PFSK-1 (cell line): ENCODE results near the gene PHF24.

ENCODE experiments used
- FOXP2 ChIP-seq: optimal IDR thresholded peaks from 2 replicates; pipeline ENCODE3; 2011; ENCODE audit warnings: borderline replicate concordance, control low read depth, inconsistent platforms; ENCODE audit not compliant: insufficient read depth; ENCODE audit errors: extremely low read length, extremely low read depth
- POLR2AphosphoS5 ChIP-seq: IDR thresholded peaks from 2 replicates; pipeline ENCODE4 v1.6.1; 2012; ENCODE audit warnings: low read depth, mild to moderate bottlenecking, control low read depth, low read length, moderate library complexity
- SIN3A ChIP-seq: IDR thresholded peaks from 2 replicates; pipeline ENCODE4 v1.6.1; 2012; ENCODE audit warnings: mild to moderate bottlenecking, low read length, moderate library complexity, borderline replicate concordance; ENCODE audit not compliant: insufficient read depth
- TAF1 ChIP-seq: IDR thresholded peaks from 2 replicates; pipeline ENCODE4 v1.6.1; 2012; ENCODE audit warnings: low read length, control low read depth, borderline replicate concordance; ENCODE audit not compliant: insufficient read depth
- TF ChIP-seq, protein P1 (sequence below), 2 experiments: IDR thresholded peaks; 2 replicates each; pipeline versions ENCODE4 v1.6.1 to v1.8.0; 2011 to 2012; ENCODE audit warnings: low read depth in 2 of 2, low read length in 2 of 2, control low read depth in 1 of 2, inconsistent platforms in 1 of 2, mild to moderate bottlenecking in 1 of 2, moderate library complexity in 1 of 2; ENCODE audit not compliant: insufficient read depth in 1 of 2

The PHF24 gene

DNA sequence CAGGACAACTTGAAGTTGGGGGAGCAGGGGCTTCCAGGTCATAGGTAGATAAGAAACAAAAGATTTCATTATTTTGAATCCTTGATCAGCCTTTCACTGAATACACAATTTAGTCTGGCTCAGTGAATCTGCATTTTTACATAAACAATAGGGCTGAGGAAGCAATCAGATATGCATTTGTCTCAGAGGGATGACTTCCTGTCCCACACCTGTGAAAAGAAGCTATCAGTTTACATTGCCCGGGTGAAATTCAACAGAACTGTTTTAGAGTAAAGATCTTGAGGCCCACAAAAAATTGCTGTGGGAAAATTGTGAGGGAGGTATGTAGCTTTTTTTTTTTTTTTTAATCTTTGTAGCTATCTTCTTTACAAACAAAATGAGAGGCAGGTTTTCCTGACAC, 69.8 kb downstream of the PHF24 start:
- TF ChIP-seq POLR2AphosphoS5 (no peak), SIN3A (no peak), TAF1 (no peak), FOXP2 (no peak)
- TF ChIP-seq, protein P1, sequence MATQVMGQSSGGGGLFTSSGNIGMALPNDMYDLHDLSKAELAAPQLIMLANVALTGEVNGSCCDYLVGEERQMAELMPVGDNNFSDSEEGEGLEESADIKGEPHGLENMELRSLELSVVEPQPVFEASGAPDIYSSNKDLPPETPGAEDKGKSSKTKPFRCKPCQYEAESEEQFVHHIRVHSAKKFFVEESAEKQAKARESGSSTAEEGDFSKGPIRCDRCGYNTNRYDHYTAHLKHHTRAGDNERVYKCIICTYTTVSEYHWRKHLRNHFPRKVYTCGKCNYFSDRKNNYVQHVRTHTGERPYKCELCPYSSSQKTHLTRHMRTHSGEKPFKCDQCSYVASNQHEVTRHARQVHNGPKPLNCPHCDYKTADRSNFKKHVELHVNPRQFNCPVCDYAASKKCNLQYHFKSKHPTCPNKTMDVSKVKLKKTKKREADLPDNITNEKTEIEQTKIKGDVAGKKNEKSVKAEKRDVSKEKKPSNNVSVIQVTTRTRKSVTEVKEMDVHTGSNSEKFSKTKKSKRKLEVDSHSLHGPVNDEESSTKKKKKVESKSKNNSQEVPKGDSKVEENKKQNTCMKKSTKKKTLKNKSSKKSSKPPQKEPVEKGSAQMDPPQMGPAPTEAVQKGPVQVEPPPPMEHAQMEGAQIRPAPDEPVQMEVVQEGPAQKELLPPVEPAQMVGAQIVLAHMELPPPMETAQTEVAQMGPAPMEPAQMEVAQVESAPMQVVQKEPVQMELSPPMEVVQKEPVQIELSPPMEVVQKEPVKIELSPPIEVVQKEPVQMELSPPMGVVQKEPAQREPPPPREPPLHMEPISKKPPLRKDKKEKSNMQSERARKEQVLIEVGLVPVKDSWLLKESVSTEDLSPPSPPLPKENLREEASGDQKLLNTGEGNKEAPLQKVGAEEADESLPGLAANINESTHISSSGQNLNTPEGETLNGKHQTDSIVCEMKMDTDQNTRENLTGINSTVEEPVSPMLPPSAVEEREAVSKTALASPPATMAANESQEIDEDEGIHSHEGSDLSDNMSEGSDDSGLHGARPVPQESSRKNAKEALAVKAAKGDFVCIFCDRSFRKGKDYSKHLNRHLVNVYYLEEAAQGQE (IDR thresholded peaks at IDR 0.05; ENCODE audit: insufficient read depth in 1 of 2, low read depth in 2 of 2, low read length in 2 of 2) = no peak

DNA sequence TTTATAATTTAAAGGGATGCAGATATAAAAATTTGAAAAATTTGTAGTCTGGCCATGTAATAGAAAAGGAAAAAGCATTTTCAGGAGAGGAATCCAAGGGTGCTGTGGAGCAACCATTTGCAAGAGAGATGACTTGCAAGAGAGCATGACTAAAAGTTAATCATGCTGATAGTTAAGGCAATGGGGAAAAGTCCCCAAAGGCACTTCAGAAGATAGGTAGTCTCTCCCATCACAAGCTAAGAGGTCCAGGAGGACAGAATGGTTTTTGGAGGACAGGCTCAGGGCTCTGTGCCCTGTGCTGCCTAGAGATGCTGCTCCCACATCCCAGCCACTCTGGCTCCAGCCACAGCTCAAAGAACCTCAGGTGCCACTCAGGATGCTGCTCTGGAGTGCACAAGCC, 70.3 kb downstream of the PHF24 start:
- TF ChIP-seq FOXP2 (no peak), POLR2AphosphoS5 (no peak), SIN3A (no peak), TAF1 (no peak)
- TF ChIP-seq, protein P1 (IDR thresholded peaks at IDR 0.05; ENCODE audit: insufficient read depth in 1 of 2, low read depth in 2 of 2, low read length in 2 of 2) = no peak

DNA sequence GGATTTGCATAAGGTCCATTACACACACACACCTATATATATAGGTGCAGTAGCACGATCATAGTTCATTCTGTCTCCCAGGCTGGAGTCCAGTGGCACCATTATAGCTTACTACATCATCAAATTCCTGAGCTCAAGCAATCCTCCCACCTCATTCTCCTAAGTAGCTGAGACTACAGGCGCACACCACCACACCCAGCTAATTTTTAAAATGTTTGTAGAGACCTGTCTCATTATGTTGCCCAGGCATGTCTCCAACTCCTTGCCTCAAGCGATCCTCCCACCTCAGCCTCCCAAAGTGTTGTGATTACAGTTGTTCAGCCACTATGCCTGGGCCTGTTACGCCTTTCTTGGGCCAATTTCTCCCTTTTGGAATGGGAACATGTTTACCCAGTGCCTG, 71.2 kb downstream of the PHF24 start:
- TF ChIP-seq POLR2AphosphoS5 = no peak
- TF ChIP-seq TAF1 = no peak

DNA sequence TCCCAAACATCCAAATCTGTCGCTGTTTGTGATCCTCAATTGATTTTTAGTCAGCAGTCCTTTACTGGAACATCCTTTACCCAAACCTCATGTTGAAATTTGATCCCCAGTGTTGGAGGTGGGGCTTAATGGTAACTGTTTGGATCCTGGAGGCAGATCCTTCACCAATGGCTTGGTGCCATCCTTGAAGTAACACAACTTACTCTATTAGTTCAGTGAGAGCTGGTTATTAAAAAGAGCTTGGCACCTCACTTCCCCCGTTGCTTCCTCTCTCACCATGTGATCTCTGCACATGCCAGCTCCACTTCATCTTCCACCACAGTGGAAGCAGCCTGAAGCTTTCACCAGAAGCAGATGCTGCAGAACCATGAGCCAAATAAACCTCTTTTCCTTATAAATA, 71.8 kb downstream of the PHF24 start:
- TF ChIP-seq, protein P1 (IDR thresholded peaks at IDR 0.05; ENCODE audit: insufficient read depth in 1 of 2, low read depth in 2 of 2, low read length in 2 of 2) = no peak
- no peak for TF ChIP-seq SIN3A
- TF ChIP-seq POLR2AphosphoS5 = no peak
- TF ChIP-seq TAF1 = no peak
- TF ChIP-seq FOXP2 = no peak
